SU-DHL-6 (cell line): ENCODE measurements around the gene OSR1.

Experiments used
- EZH2phosphoT487 ChIP-seq: fragments of 200-600 bp; sonication (generic), shearing (Covaris generic); conservative IDR thresholded peaks from 2 replicates; pipeline ENCODE4 v1.6.1; 2018; ENCODE audit warnings: mild to moderate bottlenecking, antibody characterized with exemption, low read length, moderate library complexity, mixed read lengths
- TF ChIP-seq, protein P1 (sequence below): fragments of 200-600 bp; sonication (generic); IDR thresholded peaks from one replicate; pipeline ENCODE4 v1.5.1; 2017; ENCODE audit warnings: antibody characterized with exemption, mild to moderate bottlenecking, low read length, moderate library complexity; ENCODE audit not compliant: insufficient read depth, poor library complexity, severe bottlenecking

DNA sequence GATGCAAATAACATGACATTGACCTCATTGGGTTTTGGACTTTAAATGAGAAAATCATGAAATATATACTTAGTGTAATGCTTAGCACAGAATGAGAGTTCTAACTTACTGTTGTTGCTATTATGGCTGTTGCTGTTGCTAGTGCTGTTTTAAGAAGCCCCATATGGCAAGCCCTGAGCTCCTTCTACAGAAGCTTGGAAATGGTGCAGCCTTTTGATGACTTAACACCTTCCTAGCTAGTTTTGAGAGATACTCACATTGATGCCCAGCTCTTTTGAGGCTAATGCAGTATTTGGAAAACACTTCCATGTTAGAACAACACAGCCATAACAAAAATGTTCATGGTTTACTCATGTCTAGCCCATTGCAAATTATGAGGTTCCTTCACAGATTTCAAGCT, 30.9 kb downstream of the OSR1 start:
- TF ChIP-seq, protein P1, sequence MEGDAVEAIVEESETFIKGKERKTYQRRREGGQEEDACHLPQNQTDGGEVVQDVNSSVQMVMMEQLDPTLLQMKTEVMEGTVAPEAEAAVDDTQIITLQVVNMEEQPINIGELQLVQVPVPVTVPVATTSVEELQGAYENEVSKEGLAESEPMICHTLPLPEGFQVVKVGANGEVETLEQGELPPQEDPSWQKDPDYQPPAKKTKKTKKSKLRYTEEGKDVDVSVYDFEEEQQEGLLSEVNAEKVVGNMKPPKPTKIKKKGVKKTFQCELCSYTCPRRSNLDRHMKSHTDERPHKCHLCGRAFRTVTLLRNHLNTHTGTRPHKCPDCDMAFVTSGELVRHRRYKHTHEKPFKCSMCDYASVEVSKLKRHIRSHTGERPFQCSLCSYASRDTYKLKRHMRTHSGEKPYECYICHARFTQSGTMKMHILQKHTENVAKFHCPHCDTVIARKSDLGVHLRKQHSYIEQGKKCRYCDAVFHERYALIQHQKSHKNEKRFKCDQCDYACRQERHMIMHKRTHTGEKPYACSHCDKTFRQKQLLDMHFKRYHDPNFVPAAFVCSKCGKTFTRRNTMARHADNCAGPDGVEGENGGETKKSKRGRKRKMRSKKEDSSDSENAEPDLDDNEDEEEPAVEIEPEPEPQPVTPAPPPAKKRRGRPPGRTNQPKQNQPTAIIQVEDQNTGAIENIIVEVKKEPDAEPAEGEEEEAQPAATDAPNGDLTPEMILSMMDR, result no peak
- TF ChIP-seq EZH2phosphoT487, result no peak
